ENCODE measurements around the gene SEPHS1. TPM values are rescaled to one million over a fixed set of nuclear protein-coding genes. Genes with fewer than 3 reads are reported as not detected.

SEPHS1 gene
- total and polyA plus RNA-seq, 2 donors (not counting 3 experiments of a cell fraction or from before 2014, with no cell fraction given): 40.6 to 55.4 TPM

GRCh38 chr10:13388478-13389230 lies 40.6 kb upstream of the SEPHS1 start:
- no TSS peak for BruUV-seq (replicated peaks)
- H3K9me1 ChIP-seq (replicated peaks; ENCODE audit: control insufficient read depth, extremely low read depth, insufficient read depth, low read length): no peaks in the 10 kb centered on the region
- H3K9ac ChIP-seq (replicated peaks; ENCODE audit: extremely low read depth, insufficient read depth, low read length): no peak overlapping the region
- no peaks in the 10 kb centered on the region for H3K9me3 ChIP-seq (replicated peaks; ENCODE audit: control insufficient read depth, insufficient read depth, low read length)
- dilution Hi-C loops (cut with MboI; ENCODE audit: extremely low pct_ligation_motif_present, low sequenced_read_pairs): no loop called here
- H3K4me1 ChIP-seq (ENCODE audit: control insufficient read depth, extremely low read depth, insufficient read depth, low read length): peaks cover 2% of the 10 kb centered on the region
- no peaks in the 10 kb centered on the region for H4K20me1 ChIP-seq (replicated peaks; ENCODE audit: control insufficient read depth, extremely low read depth, insufficient read depth, low read length)
- H3K4me2 ChIP-seq (ENCODE audit: insufficient read depth, low read length): no peak overlapping the region
- DNase-seq (ENCODE audit: low read depth, low spot score) (no peak), FAIRE-seq (peak; percentile 54)
- intact Hi-C loops (cut with micrococcal nuclease): no loop called here
- no peak overlapping the region for H3K27ac ChIP-seq (ENCODE audit: insufficient read depth, low read depth, low read length)
- H3K4me3 ChIP-seq (replicated peaks in 1 of 3; ENCODE audit: insufficient read depth in 1 of 3, low read depth in 1 of 3, low read length in 3 of 3): no peak overlapping the region
- TF ChIP-seq, protein P1, sequence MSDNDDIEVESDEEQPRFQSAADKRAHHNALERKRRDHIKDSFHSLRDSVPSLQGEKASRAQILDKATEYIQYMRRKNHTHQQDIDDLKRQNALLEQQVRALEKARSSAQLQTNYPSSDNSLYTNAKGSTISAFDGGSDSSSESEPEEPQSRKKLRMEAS (IDR thresholded peaks at IDR 0.05; ENCODE audit: insufficient read depth, insufficient read length): no peak
- TF ChIP-seq CTCF (IDR thresholded peaks at IDR 0.05; ENCODE audit: extremely low read depth in 1 of 2, insufficient read depth in 1 of 2, low read depth in 1 of 2, low read length in 2 of 2) (no peak), MYC (IDR thresholded peaks at IDR 0.05; ENCODE audit: low read depth, low read length) (no peak), EZH2 (IDR thresholded peaks at IDR 0.05; ENCODE audit: borderline replicate concordance, low read depth, low read length, severe bottlenecking) (no peak)
- no peaks in the 10 kb centered on the region for H3K36me3 ChIP-seq (ENCODE audit: control insufficient read depth in 2 of 2, extremely low read depth in 1 of 2, insufficient read depth in 2 of 2, low read length in 2 of 2)
- ChIA-PET POLR2A (no interaction called here), CTCF (interaction anchor here (1.0 to 2.5 kb wide), 6 partner anchors 12 to 51 kb away, joined by 3 to 10 read pairs (median 4); no protein-coding TSS in a partner anchor)
- peaks cover 34 to 41% of the 10 kb centered on the region in 2 experiments for H3K27me3 ChIP-seq (ENCODE audit: control insufficient read depth in 2 of 2, insufficient read depth in 2 of 2, low read length in 2 of 2)
- no peaks in the 10 kb centered on the region for H3K79me2 ChIP-seq (ENCODE audit: control insufficient read depth, insufficient read depth, low read length)
- no peak overlapping the region for H2AFZ ChIP-seq (ENCODE audit: low read depth, low read length)

Data from endothelial cell of umbilical vein (primary cell).